ENCODE measurements around the gene POU4F3.
A peak's percentile ranks its signal among the peaks of the same experiment; 100 is the strongest.
"Not testable (repeated sequence)": the region's sequence is repeated elsewhere in the genome, so short reads cannot be mapped to it uniquely, and the experiment has no call there.

POU4F3 gene

GRCh38 chr5:146338774-146339714, at the start of gene POU4F3:
TSS of gene POU4F3 (plus strand) at chr5:146338839. CDS start at chr5:146339113, 274 bp downstream.
- TF ChIP-seq CTCF (conservative IDR thresholded peaks at IDR 0.05; ENCODE audit: low read depth, low read length), result no peak
- H3K4me3 ChIP-seq (ENCODE audit: low read depth, low read length), result no peak within 1 kb of the TSS
- DNase-seq (ENCODE audit: low read depth), result no peak

- DNase-seq (ENCODE audit: low read depth), result peak; percentile 24
- TF ChIP-seq CTCF (conservative IDR thresholded peaks at IDR 0.05; ENCODE audit: low read depth, low read length), result no peak
- H3K4me3 ChIP-seq (ENCODE audit: low read depth, low read length), result no peak overlapping the region
Observed at GRCh38 chr5:146290318-146290717, 48.3 kb upstream of the POU4F3 start.

- no peak overlapping the region for H3K4me3 ChIP-seq (ENCODE audit: low read depth, low read length)
- peak; percentile 75 for DNase-seq (ENCODE audit: low read depth)
- peak; percentile 65 for TF ChIP-seq CTCF (conservative IDR thresholded peaks at IDR 0.05; ENCODE audit: low read depth, low read length)
Observed at GRCh38 chr5:146291421-146292074, 47.1 kb upstream of the POU4F3 start.

- H3K4me3 ChIP-seq (ENCODE audit: low read depth, low read length), result no peak overlapping the region
- TF ChIP-seq CTCF (conservative IDR thresholded peaks at IDR 0.05; ENCODE audit: low read depth, low read length), result no peak
- no peak for DNase-seq (ENCODE audit: low read depth)
Observed at GRCh38 chr5:146296245-146296644, 42.4 kb upstream of the POU4F3 start.

- H3K4me3 ChIP-seq (ENCODE audit: low read depth, low read length); DNase-seq (ENCODE audit: low read depth): not testable (repeated sequence)
Observed at GRCh38 chr5:146298920-146299319, 39.7 kb upstream of the POU4F3 start.

- no peak overlapping the region for H3K4me3 ChIP-seq (ENCODE audit: low read depth, low read length)
- TF ChIP-seq CTCF (conservative IDR thresholded peaks at IDR 0.05; ENCODE audit: low read depth, low read length), result no peak
- no peak for DNase-seq (ENCODE audit: low read depth)
Observed at GRCh38 chr5:146301626-146302025, 37.0 kb upstream of the POU4F3 start.

GRCh38 chr5:146302406-146302805, 36.2 kb upstream of the POU4F3 start:
- H3K4me3 ChIP-seq (ENCODE audit: low read depth, low read length), result no peak overlapping the region
- DNase-seq (ENCODE audit: low read depth), result no peak
- no peak for TF ChIP-seq CTCF (conservative IDR thresholded peaks at IDR 0.05; ENCODE audit: low read depth, low read length)

All from choroid plexus epithelial cell (primary cell).